A172 (cell line): ENCODE measurements around the gene GLRX2. TPM values are rescaled to one million over a fixed set of nuclear protein-coding genes. Genes with fewer than 3 reads are reported as not detected.
A peak's percentile ranks its signal among the peaks of the same experiment; 100 is the strongest.
"Not testable (repeated sequence)": the region's sequence is repeated elsewhere in the genome, so short reads cannot be mapped to it uniquely, and the experiment has no call there.

Source experiments
- DNase-seq: peaks from one replicate; pipeline ENCODE4 v3.0.0-alpha.2; 2015; ENCODE audit warnings: low spot score
- total RNA-seq: library from RNA; depleted of rRNA; stranded (reverse); fragments of >200 nt; shearing (Covaris generic); gene quantifications from 2 replicates; pipeline ENCODE4 v1.2.3, GENCODE V29; 2014; rRNA removed

Gene GLRX2
- 58.7 and 63.9 TPM in 2 replicates for total RNA-seq

- DNase-seq, result peak; percentile 80
These were observed at the start of gene GLRX2 for GRCh38 chr1:193104907-193105820. Gene GLRX2 (minus strand): TSS chr1:193105414. CDS start chr1:193105382, 32 bp downstream.

GRCh38 chr1:193144999-193145398 lies 39.8 kb upstream of the GLRX2 start:
- DNase-seq, result no peak

- no peak for DNase-seq
These were observed 39.2 kb upstream of the GLRX2 start for GRCh38 chr1:193144361-193144938.

GRCh38 chr1:193143285-193143684 lies 38.1 kb upstream of the GLRX2 start:
- peak; percentile 22 for DNase-seq

GRCh38 chr1:193142409-193142808 lies 37.2 kb upstream of the GLRX2 start:
- DNase-seq, result no peak

- DNase-seq, result no peak
These were observed 36.6 kb upstream of the GLRX2 start for GRCh38 chr1:193141804-193142203.

- DNase-seq, result no peak
These were observed 35.0 kb upstream of the GLRX2 start for GRCh38 chr1:193140254-193140653.

- DNase-seq, result no peak
These were observed 26.1 kb upstream of the GLRX2 start for GRCh38 chr1:193131266-193131860.

- no peak for DNase-seq
These were observed 20.2 kb upstream of the GLRX2 start for GRCh38 chr1:193125369-193125768.

- DNase-seq, result no peak
These were observed 18.5 kb upstream of the GLRX2 start for GRCh38 chr1:193123751-193124150.

GRCh38 chr1:193121616-193122593 lies 16.7 kb upstream of the GLRX2 start, which contains the start of gene CDC73:
Gene CDC73 (plus strand): TSS chr1:193122031. CDS start chr1:193122201, 170 bp downstream.
- peak; percentile 96 for DNase-seq

- DNase-seq, result no peak
These were observed 15.5 kb upstream of the GLRX2 start for GRCh38 chr1:193120604-193121166.

GRCh38 chr1:193118803-193119730 lies 13.9 kb upstream of the GLRX2 start:
- no peak for DNase-seq

- no peak for DNase-seq
These were observed 13.0 kb upstream of the GLRX2 start for GRCh38 chr1:193118194-193118593.

GRCh38 chr1:193117167-193117566 lies 12.0 kb upstream of the GLRX2 start:
- not testable (repeated sequence) for DNase-seq

GRCh38 chr1:193115629-193116227 lies 10.5 kb upstream of the GLRX2 start:
- DNase-seq, result peak; percentile 98

- DNase-seq, result no peak
These were observed 9.4 kb upstream of the GLRX2 start for GRCh38 chr1:193114485-193115095.

GRCh38 chr1:193113992-193114332 lies 8.7 kb upstream of the GLRX2 start:
- no peak for DNase-seq
